Activated CD4-positive, alpha-beta T cell treated with anti-CD3 and anti-CD28 coated beads for 24 hours (primary cell): ENCODE results near the gene CLEC4D.
A peak's percentile ranks its signal among the peaks of the same experiment; 100 is the strongest.
"Not testable (repeated sequence)": the region's sequence is repeated elsewhere in the genome, so short reads cannot be mapped to it uniquely, and the experiment has no call there.

Experiments
- DNase-seq, 2 donors: peaks; one replicate each; pipeline ENCODE4 v3.0.0-alpha.2; 2020; ENCODE audit warnings: low read depth in 2 of 2

CLEC4D gene

GRCh38 chr12:8513256-8513655 is at the start of gene CLEC4D:
Gene CLEC4D (plus strand): TSS chr12:8513503. CDS start chr12:8513733, 230 bp downstream.
- no peak for DNase-seq

GRCh38 chr12:8465301-8465996 is 47.9 kb upstream of the CLEC4D start:
- DNase-seq: no peak

GRCh38 chr12:8466241-8466640 is 47.1 kb upstream of the CLEC4D start:
- no peak for DNase-seq

GRCh38 chr12:8471090-8471489 is 42.2 kb upstream of the CLEC4D start:
- no peak for DNase-seq

GRCh38 chr12:8475508-8476203 is 37.6 kb upstream of the CLEC4D start:
- no peak for DNase-seq

- DNase-seq: no peak
These were observed 30.7 kb upstream of the CLEC4D start for GRCh38 chr12:8482571-8483061.

GRCh38 chr12:8483079-8483478 is 30.2 kb upstream of the CLEC4D start:
- no peak for DNase-seq

- no peak for DNase-seq
These were observed 21.4 kb upstream of the CLEC4D start for GRCh38 chr12:8491646-8492530.

- peak; percentile 12 to 18 for DNase-seq
These were observed 20.2 kb upstream of the CLEC4D start for GRCh38 chr12:8493084-8493483.

GRCh38 chr12:8495671-8496070 is 17.6 kb upstream of the CLEC4D start:
- DNase-seq: not testable (repeated sequence)

GRCh38 chr12:8496074-8496473 is 17.2 kb upstream of the CLEC4D start:
- DNase-seq: not testable (repeated sequence)

GRCh38 chr12:8499616-8500015 is 13.7 kb upstream of the CLEC4D start:
- no peak for DNase-seq

GRCh38 chr12:8501720-8502119 is 11.6 kb upstream of the CLEC4D start:
- DNase-seq: no peak

- no peak for DNase-seq
These were observed 9.0 kb upstream of the CLEC4D start for GRCh38 chr12:8504351-8504750.

- no peak for DNase-seq
These were observed 5.7 kb upstream of the CLEC4D start for GRCh38 chr12:8507596-8507995.

GRCh38 chr12:8508223-8508622 is 5.1 kb upstream of the CLEC4D start:
- DNase-seq: no peak

- DNase-seq: no peak
These were observed 4.1 kb upstream of the CLEC4D start for GRCh38 chr12:8508910-8509841.

GRCh38 chr12:8517971-8518370 is 4.7 kb downstream of the CLEC4D start:
- DNase-seq: no peak

GRCh38 chr12:8519171-8519570 is 5.9 kb downstream of the CLEC4D start:
- DNase-seq: no peak

GRCh38 chr12:8527250-8528130 is 14.2 kb downstream of the CLEC4D start:
- DNase-seq: no peak
